Mesenchymal stem cell (in vitro differentiated cells and primary cell): ENCODE measurements around the gene VTI1A.

ENCODE experiments used
- DNase-seq: peaks from one replicate; pipeline ENCODE4 v3.0.0-alpha.2; 2013
- H2AFZ ChIP-seq: one replicate; pipeline ENCODE4 v1.6.1; 2013; ENCODE audit warnings: low read depth, mild to moderate bottlenecking, control low read depth, inconsistent platforms, low read length, moderate library complexity
- H2AK5ac ChIP-seq: 2 replicates; pipeline ENCODE4 v1.6.1; 2013; ENCODE audit warnings: low read length, moderate library complexity, mild to moderate bottlenecking, inconsistent platforms; ENCODE audit not compliant: severe bottlenecking
- H2BK120ac ChIP-seq: one replicate; pipeline ENCODE4 v1.6.1; 2013; ENCODE audit warnings: low read depth, mild to moderate bottlenecking, inconsistent platforms, low read length, moderate library complexity
- H2BK12ac ChIP-seq, 2 experiments: one replicate each; pipeline ENCODE4 v1.6.1; 2013; ENCODE audit warnings: inconsistent platforms in 2 of 2, low read length in 2 of 2, mild to moderate bottlenecking in 2 of 2, moderate library complexity in 2 of 2, control low read depth in 1 of 2
- H2BK15ac ChIP-seq: one replicate; pipeline ENCODE4 v1.6.1; 2013; ENCODE audit warnings: mild to moderate bottlenecking, low read depth, inconsistent platforms; ENCODE audit not compliant: poor library complexity, severe bottlenecking
- H2BK5ac ChIP-seq: 2 replicates; pipeline ENCODE4 v1.6.1; 2013; ENCODE audit warnings: low read depth, mild to moderate bottlenecking, low read length, control low read depth, inconsistent platforms; ENCODE audit not compliant: poor library complexity, severe bottlenecking
- H3K14ac ChIP-seq, 2 experiments: one replicate each; pipeline ENCODE4 v1.6.1; 2013; ENCODE audit warnings: inconsistent platforms in 2 of 2, low read length in 2 of 2, control low read depth in 1 of 2, mild to moderate bottlenecking in 1 of 2, moderate library complexity in 1 of 2
- H3K18ac ChIP-seq, 2 experiments: one replicate each; pipeline ENCODE4 v1.6.1; 2013; ENCODE audit warnings: inconsistent platforms in 2 of 2, low read length in 2 of 2, control low read depth in 1 of 2, low read depth in 1 of 2, mild to moderate bottlenecking in 1 of 2
- H3K23ac ChIP-seq, 2 experiments: one replicate each; pipeline ENCODE4 v1.6.1; 2013; ENCODE audit warnings: inconsistent platforms in 2 of 2, low read length in 2 of 2, mild to moderate bottlenecking in 2 of 2, moderate library complexity in 2 of 2, control low read depth in 1 of 2
- H3K27ac ChIP-seq: 2 replicates; pipeline ENCODE4 v1.5.1; 2013; ENCODE audit warnings: mild to moderate bottlenecking, moderate library complexity, low read length, control low read depth, inconsistent platforms; ENCODE audit not compliant: poor library complexity, severe bottlenecking
- H3K27me3 ChIP-seq, 2 experiments: 2 replicates each; pipeline versions ENCODE4 v1.6.1 to v1.7.0; 2013; ENCODE audit warnings: low read length in 2 of 2, mild to moderate bottlenecking in 2 of 2, moderate library complexity in 2 of 2, control low read depth in 1 of 2, inconsistent platforms in 1 of 2; ENCODE audit not compliant: control insufficient read depth in 1 of 2, insufficient read depth in 1 of 2
- H3K36me3 ChIP-seq, 2 experiments: 2 replicates each; pipeline versions ENCODE4 v1.6.1 to v1.7.0; 2013; ENCODE audit warnings: low read length in 2 of 2, control low read depth in 1 of 2, inconsistent platforms in 1 of 2, low read depth in 1 of 2, mild to moderate bottlenecking in 1 of 2; ENCODE audit not compliant: insufficient read depth in 2 of 2, control insufficient read depth in 1 of 2
- H3K4ac ChIP-seq, 2 experiments: one replicate each; pipeline ENCODE4 v1.6.1; 2013; ENCODE audit warnings: inconsistent platforms in 2 of 2, low read length in 2 of 2, mild to moderate bottlenecking in 2 of 2, moderate library complexity in 2 of 2, control low read depth in 1 of 2, low read depth in 1 of 2
- H3K4me1 ChIP-seq: 2 replicates; pipeline ENCODE4 v1.6.1; 2013; ENCODE audit warnings: low read depth, low read length, control low read depth; ENCODE audit not compliant: control insufficient read depth, insufficient read depth
- H3K4me2 ChIP-seq: 2 replicates; pipeline ENCODE4 v1.6.1; 2013; ENCODE audit warnings: low read length, mild to moderate bottlenecking, inconsistent platforms; ENCODE audit not compliant: poor library complexity, severe bottlenecking
- H3K4me3 ChIP-seq, 2 experiments: 2 replicates each; pipeline versions ENCODE4 v1.5.1 to v1.7.0; 2013; ENCODE audit warnings: low read length in 2 of 2, mild to moderate bottlenecking in 2 of 2, control low read depth in 1 of 2, low read depth in 1 of 2; ENCODE audit not compliant: insufficient read depth in 1 of 2
- H3K79me1 ChIP-seq: replicated peaks from 2 replicates; pipeline ENCODE4 v1.6.1; 2013; ENCODE audit warnings: mild to moderate bottlenecking, control low read depth, low read length, inconsistent platforms; ENCODE audit not compliant: poor library complexity, severe bottlenecking
- H3K9ac ChIP-seq: 2 replicates; pipeline ENCODE4 v1.7.0; 2013; ENCODE audit warnings: mild to moderate bottlenecking, low read length, moderate library complexity
- H3K9me3 ChIP-seq: 2 replicates; pipeline ENCODE4 v1.7.0; 2013; ENCODE audit warnings: mild to moderate bottlenecking, low read length; ENCODE audit not compliant: control insufficient read depth
- H4K8ac ChIP-seq: one replicate; pipeline ENCODE4 v1.6.1; 2013; ENCODE audit warnings: inconsistent platforms, mild to moderate bottlenecking, low read length, moderate library complexity
- H4K91ac ChIP-seq: one replicate; pipeline ENCODE4 v1.6.1; 2013; ENCODE audit warnings: mild to moderate bottlenecking, low read length, inconsistent platforms
- WGBS: methylation state at CpG from one replicate; pipeline ENCODE4 v1.1.7; 2013; ENCODE audit warnings: mixed read lengths; 5-methylcytosine and 5-hydroxymethylcytosine counted together

VTI1A gene

DNA sequence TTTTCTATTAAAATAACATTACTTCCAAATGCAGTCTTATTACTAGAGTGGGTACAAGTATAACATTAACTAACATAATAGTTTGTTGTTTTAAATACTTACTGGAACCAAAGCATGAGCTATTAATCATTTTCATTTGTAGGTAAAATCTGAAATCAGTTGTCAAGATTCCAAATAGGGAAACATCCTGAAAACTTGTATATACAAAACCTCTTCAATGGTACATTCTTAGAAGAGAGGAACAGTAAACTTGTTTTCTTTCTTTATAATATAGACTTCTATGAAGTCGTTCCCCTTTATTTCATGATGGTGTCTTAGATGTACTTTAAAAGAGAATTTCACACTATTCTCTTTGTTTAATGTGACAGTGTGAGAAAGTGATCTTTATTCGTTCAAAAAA is 85.9 kb downstream of the VTI1A start:
- Histone ChIP-seq H3K18ac (no peak overlapping the region), H2BK15ac (no peak overlapping the region), H3K36me3 (peaks cover 0 to 2% of the 10 kb centered on the region in 2 experiments), H3K14ac (no peak overlapping the region), H3K4me1 (no peaks in the 10 kb centered on the region), H3K4ac (no peak overlapping the region), H2BK120ac (no peak overlapping the region), H3K23ac (no peak overlapping the region), H4K8ac (no peak overlapping the region), H2BK5ac (no peak overlapping the region), H3K9ac (peak overlapping the region; percentile 89), H3K27ac (no peak overlapping the region), H3K27me3 (no peaks in the 10 kb centered on the region), H3K79me1 (peaks cover 1% of the 10 kb centered on the region), H3K9me3 (no peaks in the 10 kb centered on the region), H2AFZ (no peak overlapping the region), H2BK12ac (no peak overlapping the region), H2AK5ac (no peak overlapping the region), H3K4me2 (no peak overlapping the region), H4K91ac (no peak overlapping the region), H3K4me3 (peak overlapping the region in 1 of 2 experiments; percentile 76)
- no CpG with 5 or more reads among the region's 2 CpGs for WGBS
- no peak for DNase-seq

DNA sequence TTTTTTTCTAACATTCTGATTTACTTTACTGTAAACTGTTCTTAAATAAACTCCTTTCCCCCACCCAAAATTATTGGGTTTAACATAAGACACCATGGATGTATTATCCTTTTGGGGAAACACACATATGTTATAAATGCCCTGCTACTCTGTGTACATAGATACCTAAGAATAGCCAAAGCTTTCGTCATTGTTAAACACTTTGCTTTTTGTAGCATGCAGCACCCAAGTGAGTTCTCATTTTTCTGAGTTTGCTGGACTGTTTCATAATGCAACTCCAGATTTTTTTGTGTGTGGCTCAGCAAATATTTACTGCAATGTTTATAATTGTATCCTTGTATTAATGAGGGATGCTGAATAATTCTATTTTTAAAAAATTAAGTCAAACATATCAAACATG is 86.9 kb downstream of the VTI1A start:
- Histone ChIP-seq H3K18ac (no peak overlapping the region), H3K23ac (no peak overlapping the region), H3K27me3 (no peaks in the 10 kb centered on the region), H2BK5ac (no peak overlapping the region), H3K36me3 (peaks cover 0 to 12% of the 10 kb centered on the region in 2 experiments), H2AK5ac (no peak overlapping the region), H3K4me1 (no peaks in the 10 kb centered on the region), H4K91ac (no peak overlapping the region), H4K8ac (no peak overlapping the region), H3K27ac (no peak overlapping the region), H2BK15ac (no peak overlapping the region), H3K9me3 (no peaks in the 10 kb centered on the region), H3K4me3 (no peak overlapping the region), H3K4ac (no peak overlapping the region), H2AFZ (no peak overlapping the region), H3K79me1 (peaks cover 1% of the 10 kb centered on the region), H3K14ac (no peak overlapping the region), H2BK120ac (no peak overlapping the region), H3K4me2 (no peak overlapping the region), H3K9ac (peak overlapping the region; percentile 89), H2BK12ac (no peak overlapping the region)
- DNase-seq, result no peak
- WGBS, result 95% methylated on average over 1 of the region's 1 CpG

DNA sequence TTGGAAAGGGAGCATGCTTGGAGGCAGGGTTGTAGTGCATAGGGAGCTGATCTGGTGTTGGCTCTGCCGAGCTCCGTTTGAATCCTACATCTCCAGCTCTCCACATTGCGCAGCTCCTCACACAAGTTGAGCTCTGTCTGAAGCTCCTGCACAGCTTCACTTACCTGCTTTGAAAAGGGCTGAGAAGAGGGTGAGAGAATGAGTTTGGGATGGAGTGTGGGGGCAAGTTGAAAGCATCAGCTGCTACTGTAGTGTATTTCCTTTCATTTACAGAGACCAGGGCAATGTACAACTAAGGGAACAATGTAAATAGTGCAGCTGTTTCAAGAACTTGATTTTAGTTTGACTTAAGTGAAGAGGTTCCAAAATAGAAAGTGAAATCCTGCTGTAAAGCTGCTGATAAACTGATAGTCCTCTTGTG is 88.5 kb downstream of the VTI1A start:
- DNase-seq, result peak; percentile 18
- Histone ChIP-seq H2BK15ac (no peak overlapping the region), H3K9me3 (no peaks in the 10 kb centered on the region), H3K18ac (peak overlapping the region in 1 of 2 experiments; percentile 57), H3K9ac (peak overlapping the region; percentile 70), H3K14ac (peak overlapping the region in 1 of 2 experiments; percentile 3), H2AFZ (no peak overlapping the region), H2AK5ac (no peak overlapping the region), H4K91ac (no peak overlapping the region), H3K4me2 (no peak overlapping the region), H3K36me3 (peaks cover 0 to 22% of the 10 kb centered on the region in 2 experiments), H4K8ac (no peak overlapping the region), H3K4ac (peak overlapping the region in 1 of 2 experiments; percentile 7), H3K27me3 (no peaks in the 10 kb centered on the region), H2BK12ac (no peak overlapping the region), H2BK5ac (no peak overlapping the region), H3K4me3 (peak overlapping the region in 1 of 2 experiments; percentile 66), H3K23ac (no peak overlapping the region), H2BK120ac (no peak overlapping the region), H3K4me1 (no peaks in the 10 kb centered on the region), H3K79me1 (peaks cover 1% of the 10 kb centered on the region), H3K27ac (no peak overlapping the region)
- no CpG with 5 or more reads among the region's 3 CpGs for WGBS

DNA sequence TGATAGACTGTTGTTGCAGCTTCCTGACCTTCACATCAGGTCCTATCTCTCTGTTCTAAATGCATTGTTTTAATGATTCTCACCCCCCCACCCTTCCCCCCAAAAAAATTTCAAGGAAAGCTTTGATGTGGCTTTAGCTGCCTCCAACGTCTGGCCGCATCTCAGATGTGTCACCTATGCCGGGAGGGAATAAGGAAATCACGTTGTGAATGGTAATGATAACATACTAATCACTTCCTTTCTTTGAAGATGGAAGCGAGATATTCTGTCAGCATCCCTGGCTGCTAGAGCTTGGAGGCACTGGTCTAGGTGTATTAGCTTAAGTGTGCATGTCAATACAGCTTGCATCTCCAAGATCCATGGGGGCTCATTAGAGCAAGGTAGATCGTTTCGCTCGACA is 89.6 kb downstream of the VTI1A start:
- WGBS, result 75% methylated on average over 5 of the region's 8 CpGs
- Histone ChIP-seq H3K23ac (no peak overlapping the region), H3K18ac (no peak overlapping the region), H2AK5ac (no peak overlapping the region), H3K9me3 (no peaks in the 10 kb centered on the region), H3K4me2 (no peak overlapping the region), H4K91ac (no peak overlapping the region), H3K79me1 (peaks cover 1% of the 10 kb centered on the region), H3K27me3 (no peaks in the 10 kb centered on the region), H3K4ac (no peak overlapping the region), H2BK120ac (no peak overlapping the region), H2BK12ac (no peak overlapping the region), H2BK5ac (no peak overlapping the region), H4K8ac (no peak overlapping the region), H2BK15ac (no peak overlapping the region), H3K27ac (no peak overlapping the region), H3K4me3 (no peak overlapping the region), H2AFZ (no peak overlapping the region), H3K14ac (no peak overlapping the region), H3K9ac (no peak overlapping the region), H3K4me1 (no peaks in the 10 kb centered on the region), H3K36me3 (peaks cover 0 to 24% of the 10 kb centered on the region in 2 experiments)
- no peak for DNase-seq
